ENCODE data around the gene RWDD4.

The RWDD4 gene

DNA sequence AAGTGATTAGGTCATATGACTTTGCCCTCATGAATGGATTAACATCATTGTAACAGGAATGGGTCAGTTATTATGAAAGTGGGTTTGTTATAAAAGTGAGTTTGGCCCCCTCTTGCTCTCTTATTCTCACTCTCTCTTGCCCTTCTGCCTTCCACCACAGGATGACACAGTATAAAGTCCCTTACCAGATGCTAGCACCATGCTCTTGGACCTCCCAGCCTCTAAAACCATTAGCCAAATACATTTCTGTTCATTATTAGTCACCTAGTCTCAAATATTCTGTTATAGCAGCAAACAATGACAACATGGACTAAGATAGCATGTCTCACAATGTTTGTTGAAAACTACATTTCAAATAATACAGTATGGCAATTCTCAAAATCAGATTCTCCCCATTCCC, 59.7 kb downstream of the RWDD4 start:
- DNase-seq: no peak

- DNase-seq: no peak
Observed at GRCh38 chr4:183596067-183596757, 62.8 kb downstream of the RWDD4 start.

- no peak for DNase-seq
Observed at GRCh38 chr4:183594823-183595222, 64.2 kb downstream of the RWDD4 start.

DNA sequence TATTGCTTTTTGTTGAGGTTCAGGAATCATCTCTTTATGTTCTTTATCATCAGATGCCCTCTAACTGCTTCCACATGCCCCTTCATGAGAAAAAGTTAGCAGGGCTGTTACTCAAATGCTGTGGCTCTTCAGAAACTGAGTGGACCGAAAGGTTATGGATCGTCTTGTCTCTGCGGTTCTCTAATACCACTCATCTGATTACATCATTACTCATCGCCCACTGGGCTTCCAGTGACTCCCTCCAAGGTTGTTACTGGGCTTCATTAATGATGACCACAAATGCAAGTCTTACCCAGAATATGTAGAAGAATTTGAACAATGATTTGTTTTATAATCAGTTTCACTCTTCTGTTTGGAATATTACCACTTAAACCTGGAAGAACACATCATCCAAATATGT, 67.7 kb downstream of the RWDD4 start:
- DNase-seq: no peak

All from stimulated activated CD8-positive, alpha-beta memory T cell treated with anti-CD3 and anti-CD28 coated beads, Interleukin-4, amount 100 ng/mL, for 48 hours (primary cell).